SK-N-SH treated with all-trans-retinoic acid at 6 μM for 48 hours (cell line): ENCODE data around the gene TTC28.

Experiments used
- ARNTL ChIP-seq: fragments of 450-650 bp; formaldehyde crosslinking; IDR thresholded peaks from 2 replicates; pipeline ENCODE4 v1.5.0; 2020; ENCODE audit warnings: low read depth, mild to moderate bottlenecking, moderate library complexity, borderline replicate concordance
- GLIS3 ChIP-seq: fragments of 250-450 bp; sonication (Bioruptor Pico); IDR thresholded peaks from 2 replicates; pipeline ENCODE4 v1.5.0; 2020; ENCODE audit warnings: mild to moderate bottlenecking, moderate library complexity
- PATZ1 ChIP-seq: fragments of 250-450 bp; sonication (Bioruptor Pico); IDR thresholded peaks from 2 replicates; pipeline ENCODE4 v1.8.0; 2020; ENCODE audit warnings: mild to moderate bottlenecking, moderate library complexity, borderline replicate concordance
- PPARA ChIP-seq: fragments of 250-450 bp; sonication (Bioruptor Pico); IDR thresholded peaks from 2 replicates; pipeline ENCODE4 v1.5.0; 2020; ENCODE audit warnings: mild to moderate bottlenecking, borderline replicate concordance
- TCF4 ChIP-seq: fragments of 250-450 bp; sonication (Bioruptor Pico); IDR thresholded peaks from 2 replicates; pipeline ENCODE4 v1.8.0; 2021; ENCODE audit warnings: mild to moderate bottlenecking, moderate library complexity, borderline replicate concordance
- ZC3H10 ChIP-seq: fragments of 250-450 bp; sonication (Bioruptor Pico); IDR thresholded peaks from 2 replicates; pipeline ENCODE4 v1.5.1; 2021; ENCODE audit warnings: mild to moderate bottlenecking, moderate library complexity
- TF ChIP-seq, protein P1 (sequence below): fragments of 250-450 bp; sonication (Bioruptor Pico); IDR thresholded peaks from 2 replicates; pipeline ENCODE4 v1.8.0; 2021; ENCODE audit warnings: low read depth, mild to moderate bottlenecking, moderate library complexity, borderline replicate concordance

DNA sequence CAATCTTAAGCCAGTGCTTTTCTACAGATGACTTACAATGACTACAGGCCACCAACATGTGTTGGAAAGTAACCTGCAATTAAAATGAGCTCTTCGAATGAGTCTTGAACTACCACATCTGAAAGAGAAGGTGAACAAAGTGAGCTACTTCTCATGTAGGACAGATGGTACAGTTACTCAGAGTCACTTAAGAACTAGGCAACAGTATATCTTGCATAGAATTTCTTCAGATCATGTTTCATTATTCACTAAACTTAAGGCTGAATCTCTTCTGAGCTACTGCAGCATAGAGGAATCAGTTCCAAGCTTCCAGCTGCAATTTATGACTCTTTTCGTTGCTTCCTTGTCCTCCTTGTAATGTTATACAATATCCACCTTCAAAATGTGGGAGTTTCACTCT is 270.9 kb downstream of the TTC28 start:
- TF ChIP-seq ZC3H10 (CRISPR knock-in tag) (no peak), PPARA (CRISPR knock-in tag) (no peak), PATZ1 (CRISPR knock-in tag) (no peak), ARNTL (CRISPR knock-in tag) (no peak), TCF4 (no peak), GLIS3 (CRISPR knock-in tag) (no peak)
- TF ChIP-seq, protein P1, sequence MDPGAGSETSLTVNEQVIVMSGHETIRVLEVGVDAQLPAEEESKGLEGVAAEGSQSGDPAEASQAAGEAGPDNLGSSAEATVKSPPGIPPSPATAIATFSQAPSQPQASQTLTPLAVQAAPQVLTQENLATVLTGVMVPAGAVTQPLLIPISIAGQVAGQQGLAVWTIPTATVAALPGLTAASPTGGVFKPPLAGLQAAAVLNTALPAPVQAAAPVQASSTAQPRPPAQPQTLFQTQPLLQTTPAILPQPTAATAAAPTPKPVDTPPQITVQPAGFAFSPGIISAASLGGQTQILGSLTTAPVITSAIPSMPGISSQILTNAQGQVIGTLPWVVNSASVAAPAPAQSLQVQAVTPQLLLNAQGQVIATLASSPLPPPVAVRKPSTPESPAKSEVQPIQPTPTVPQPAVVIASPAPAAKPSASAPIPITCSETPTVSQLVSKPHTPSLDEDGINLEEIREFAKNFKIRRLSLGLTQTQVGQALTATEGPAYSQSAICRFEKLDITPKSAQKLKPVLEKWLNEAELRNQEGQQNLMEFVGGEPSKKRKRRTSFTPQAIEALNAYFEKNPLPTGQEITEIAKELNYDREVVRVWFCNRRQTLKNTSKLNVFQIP (CRISPR knock-in tag), result no peak
